DND-41 (cell line): ENCODE measurements around the gene CPT1A.

Experiments
- ATAC-seq: fragments of 200-7000 bp; cut with Tn5 transposase; 3 replicates; pipeline ENCODE4 v1.9.1; 2021; ENCODE audit warnings: low read depth; ENCODE audit not compliant: insufficient read depth
- DNase-seq: peaks from one replicate; pipeline ENCODE4 v3.0.0-alpha.2; 2020
- H2AFZ ChIP-seq: 2 replicates; pipeline ENCODE4 v1.6.0; 2012; ENCODE audit warnings: low read depth, low read length
- H3K27ac ChIP-seq: 2 replicates; pipeline ENCODE4 v1.5.1; 2012; ENCODE audit warnings: low read length, inconsistent platforms
- H3K27me3 ChIP-seq: fragments of 200-600 bp; sonication (generic); 2 replicates; pipeline ENCODE4 v1.6.0; 2012; ENCODE audit warnings: low read length, mild to moderate bottlenecking, inconsistent platforms; ENCODE audit not compliant: insufficient read depth, poor library complexity
- H3K36me3 ChIP-seq: 2 replicates; pipeline ENCODE4 v1.5.1; 2012; ENCODE audit warnings: low read length, inconsistent platforms; ENCODE audit not compliant: insufficient read depth
- H3K4me1 ChIP-seq: 2 replicates; pipeline ENCODE4 v1.5.1; 2012; ENCODE audit warnings: mild to moderate bottlenecking, low read length; ENCODE audit not compliant: insufficient read depth
- H3K4me2 ChIP-seq: 2 replicates; pipeline ENCODE4 v1.6.0; 2012; ENCODE audit warnings: mild to moderate bottlenecking, moderate library complexity, low read length, inconsistent platforms; ENCODE audit not compliant: insufficient read depth
- H3K4me3 ChIP-seq, 2 experiments: fragments of 200-600 bp in 1 of 2; shearing (Covaris generic) in 1 of 2; 2 replicates each; pipeline ENCODE4 v1.5.1; 2012 to 2016; ENCODE audit warnings: inconsistent platforms in 2 of 2, low read length in 2 of 2, mild to moderate bottlenecking in 2 of 2, low read depth in 1 of 2, moderate library complexity in 1 of 2
- H3K79me2 ChIP-seq: 2 replicates; pipeline ENCODE4 v1.6.0; 2012; ENCODE audit warnings: low read length, inconsistent platforms; ENCODE audit not compliant: insufficient read depth
- H3K9ac ChIP-seq: 2 replicates; pipeline ENCODE4 v1.6.0; 2012; ENCODE audit warnings: low read depth, mild to moderate bottlenecking, inconsistent platforms, low read length, moderate library complexity
- H3K9me3 ChIP-seq: 2 replicates; pipeline ENCODE4 v1.5.1; 2012; ENCODE audit warnings: low read length, moderate library complexity, mild to moderate bottlenecking, inconsistent platforms; ENCODE audit not compliant: insufficient read depth, severe bottlenecking
- H4K20me1 ChIP-seq: 2 replicates; pipeline ENCODE4 v1.6.0; 2012; ENCODE audit warnings: low read length; ENCODE audit not compliant: insufficient read depth
- CTCF ChIP-seq: IDR thresholded peaks from 2 replicates; pipeline ENCODE4 v1.5.1; 2012; ENCODE audit warnings: borderline replicate concordance, low read length, moderate library complexity, mild to moderate bottlenecking; ENCODE audit not compliant: poor library complexity, severe bottlenecking; ENCODE audit errors: extremely low read depth
- EZH2 ChIP-seq: IDR thresholded peaks from 3 replicates; pipeline ENCODE4 v1.6.1; 2012; ENCODE audit warnings: borderline replicate concordance, low read depth, mild to moderate bottlenecking, moderate library complexity, low read length, inconsistent platforms; ENCODE audit not compliant: severe bottlenecking

CPT1A gene

GRCh38 chr11:68798221-68798813 is 43.4 kb downstream of the CPT1A start:
- peaks cover 8% of the 10 kb centered on the region; the same call in 1 of the 2 replicates for H4K20me1 ChIP-seq
- TF ChIP-seq EZH2 (no peak), CTCF (peak; percentile 77)
- H2AFZ ChIP-seq, result no peak overlapping the region
- H3K27me3 ChIP-seq, result no peaks in the 10 kb centered on the region
- no peaks in the 10 kb centered on the region for H3K9me3 ChIP-seq
- no peak overlapping the region for H3K27ac ChIP-seq
- no peaks in the 10 kb centered on the region for H3K79me2 ChIP-seq
- H3K36me3 ChIP-seq, result peaks cover 70% of the 10 kb centered on the region
- DNase-seq (peak; percentile 39), ATAC-seq (peak; percentile 62; the same call in 2 of the 3 replicates)
- H3K4me3 ChIP-seq, result no peak overlapping the region
- H3K4me2 ChIP-seq, result no peak overlapping the region
- no peaks in the 10 kb centered on the region for H3K4me1 ChIP-seq
- H3K9ac ChIP-seq, result no peak overlapping the region

- Histone ChIP-seq H3K27ac (no peak overlapping the region), H3K36me3 (peaks cover 72% of the 10 kb centered on the region), H3K4me3 (no peak overlapping the region), H3K79me2 (no peaks in the 10 kb centered on the region), H3K27me3 (no peaks in the 10 kb centered on the region), H4K20me1 (peaks cover 8% of the 10 kb centered on the region; the same call in 1 of the 2 replicates), H3K4me1 (no peaks in the 10 kb centered on the region), H3K9me3 (no peaks in the 10 kb centered on the region), H3K4me2 (no peak overlapping the region), H2AFZ (no peak overlapping the region), H3K9ac (no peak overlapping the region)
- TF ChIP-seq CTCF (no peak), EZH2 (no peak)
- no peak for ATAC-seq
- DNase-seq, result no peak
These were observed 44.9 kb downstream of the CPT1A start for GRCh38 chr11:68796801-68797200.

- TF ChIP-seq EZH2 (no peak), CTCF (no peak)
- H3K9ac ChIP-seq, result no peak overlapping the region
- peaks cover 55% of the 10 kb centered on the region for H3K36me3 ChIP-seq
- no peaks in the 10 kb centered on the region for H3K27me3 ChIP-seq
- H3K4me3 ChIP-seq, result no peak overlapping the region
- H3K4me1 ChIP-seq, result no peaks in the 10 kb centered on the region
- H3K9me3 ChIP-seq, result no peaks in the 10 kb centered on the region
- ATAC-seq, result no peak
- no peak overlapping the region for H3K4me2 ChIP-seq
- H2AFZ ChIP-seq, result no peak overlapping the region
- H3K79me2 ChIP-seq, result no peaks in the 10 kb centered on the region
- DNase-seq, result no peak
- no peaks in the 10 kb centered on the region for H4K20me1 ChIP-seq
- H3K27ac ChIP-seq, result no peak overlapping the region
These were observed 49.2 kb downstream of the CPT1A start for GRCh38 chr11:68792400-68792966.

GRCh38 chr11:68784653-68785052 is 57.1 kb downstream of the CPT1A start:
- H4K20me1 ChIP-seq, result no peaks in the 10 kb centered on the region; the same call in 1 of the 2 replicates
- H3K4me3 ChIP-seq, result no peak overlapping the region
- H3K27ac ChIP-seq, result no peak overlapping the region
- no peak for TF ChIP-seq CTCF
- TF ChIP-seq EZH2, result no peak
- H3K4me2 ChIP-seq, result no peak overlapping the region
- peaks cover 56% of the 10 kb centered on the region for H3K36me3 ChIP-seq
- DNase-seq, result no peak
- no peak for ATAC-seq
- H3K9ac ChIP-seq, result no peak overlapping the region
- no peak overlapping the region for H2AFZ ChIP-seq
- no peaks in the 10 kb centered on the region for H3K27me3 ChIP-seq
- no peaks in the 10 kb centered on the region for H3K79me2 ChIP-seq
- H3K4me1 ChIP-seq, result no peaks in the 10 kb centered on the region
- H3K9me3 ChIP-seq, result no peaks in the 10 kb centered on the region
